Activated CD4-positive, alpha-beta T cell treated with anti-CD3 and anti-CD28 coated beads, Interleukin-10, Interleukin-2, amounts not matched to agents 100 ng/mL and 50 ng/mL, durations not matched to agents 16 hours and 8 hours (primary cell): ENCODE measurements around the gene KIF25.

Experiments
- DNase-seq: peaks from one replicate; pipeline ENCODE4 v3.0.0-alpha.2; 2020

The KIF25 gene

DNA sequence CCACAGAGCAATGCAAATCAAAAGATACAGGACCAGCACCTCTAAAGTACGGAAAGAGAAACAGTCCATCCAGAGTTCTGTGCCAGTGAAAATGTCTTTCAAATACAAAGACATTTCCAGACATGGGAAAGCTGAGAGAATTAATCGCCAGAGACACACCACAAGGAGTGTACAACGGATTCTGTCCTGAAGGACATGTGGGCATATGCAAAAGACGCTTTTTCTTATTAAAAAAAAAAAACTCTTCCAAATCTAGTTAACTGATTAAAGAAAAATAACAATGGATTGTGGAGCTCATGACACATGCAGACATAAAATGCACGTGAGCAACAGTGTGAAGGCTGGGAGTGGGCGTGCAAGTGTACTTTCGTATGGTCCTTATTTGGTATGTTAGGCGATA is 22.8 kb downstream of the KIF25 start:
- DNase-seq = no peak

DNA sequence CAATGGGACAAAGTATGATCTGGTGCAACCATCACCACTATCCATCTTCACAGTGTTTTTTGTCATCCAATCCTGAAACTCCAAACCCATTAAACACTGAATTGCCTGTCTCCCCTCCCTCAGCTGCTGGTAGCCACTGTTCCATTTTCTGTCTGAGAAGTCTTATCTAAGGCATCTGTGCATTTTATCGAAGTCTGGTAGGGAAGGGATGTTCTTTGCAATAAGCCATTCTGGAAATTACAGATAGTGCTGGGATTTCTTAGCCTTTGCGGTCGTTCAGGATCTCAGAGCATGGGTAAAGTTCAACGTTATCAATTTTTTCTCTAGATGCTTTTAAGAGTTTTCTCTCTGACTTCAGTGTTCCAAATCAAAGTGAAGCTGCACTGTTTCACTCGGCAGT is 24.1 kb downstream of the KIF25 start:
- DNase-seq = no peak

GRCh38 chr6:168022488-168023321 is 25.2 kb downstream of the KIF25 start:
- DNase-seq = no peak

- no peak for DNase-seq
These were observed 27.6 kb downstream of the KIF25 start for GRCh38 chr6:168024951-168025510.

DNA sequence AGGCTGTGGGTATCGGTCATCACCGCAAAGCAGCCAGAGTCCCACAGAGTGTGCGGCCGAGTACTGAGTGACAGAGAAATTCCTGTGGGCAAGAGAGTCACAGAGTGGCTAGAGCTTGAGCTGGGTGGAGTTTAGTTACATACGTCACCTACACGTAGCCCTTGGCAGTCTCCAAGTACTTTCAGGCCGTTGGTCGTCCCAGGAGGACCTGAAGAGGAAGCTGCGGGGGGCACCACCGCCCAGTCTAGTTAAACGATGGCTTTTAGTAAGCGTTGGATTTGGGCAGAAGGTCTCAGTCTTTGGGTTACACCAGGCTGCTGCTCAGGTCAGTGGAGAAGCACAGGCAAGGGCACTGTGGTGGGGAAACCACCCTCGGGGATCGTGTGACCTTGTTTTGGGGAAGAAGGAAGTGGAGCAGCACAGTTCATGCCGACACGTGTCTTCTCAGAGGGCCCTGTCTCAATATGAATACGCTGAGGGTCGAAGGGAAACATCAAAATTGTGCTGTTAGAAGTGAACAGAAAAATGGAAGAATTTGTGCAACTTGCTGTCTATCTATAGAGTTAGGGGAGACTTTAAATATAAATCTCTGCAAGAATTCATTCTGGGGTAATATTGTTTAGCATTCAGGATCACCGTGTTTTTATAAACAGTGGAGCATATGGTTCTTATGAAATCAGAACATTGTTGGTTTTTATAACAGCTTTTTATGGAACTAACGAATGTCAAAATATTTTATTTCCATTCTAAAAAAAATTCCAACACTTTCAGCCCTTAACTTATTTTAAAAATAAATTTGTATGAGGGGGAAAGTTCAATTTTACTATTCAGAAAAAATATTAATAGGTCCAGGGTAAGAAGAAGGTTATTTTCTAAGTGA is 28.6 kb downstream of the KIF25 start:
- DNase-seq = no peak

DNA sequence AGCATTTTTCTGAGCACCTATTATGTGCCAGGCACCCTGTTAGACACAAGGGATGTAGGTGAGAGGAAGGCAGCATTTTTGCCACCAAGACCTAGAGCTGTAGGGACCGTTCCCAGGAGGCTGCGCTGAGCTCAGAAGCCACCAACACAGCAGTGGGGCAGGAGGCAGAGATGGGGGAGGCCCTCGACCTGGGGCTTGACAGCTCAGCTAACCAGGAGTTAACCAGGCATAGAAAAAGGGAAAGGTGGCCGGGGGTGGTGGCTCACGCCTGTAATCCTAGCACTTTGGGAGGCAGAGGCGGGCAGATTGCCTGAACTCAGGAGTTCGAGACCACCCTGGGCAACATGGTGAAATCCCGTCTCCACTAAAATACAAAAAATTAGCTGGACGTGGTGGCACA is 29.5 kb downstream of the KIF25 start:
- DNase-seq = no peak

DNA sequence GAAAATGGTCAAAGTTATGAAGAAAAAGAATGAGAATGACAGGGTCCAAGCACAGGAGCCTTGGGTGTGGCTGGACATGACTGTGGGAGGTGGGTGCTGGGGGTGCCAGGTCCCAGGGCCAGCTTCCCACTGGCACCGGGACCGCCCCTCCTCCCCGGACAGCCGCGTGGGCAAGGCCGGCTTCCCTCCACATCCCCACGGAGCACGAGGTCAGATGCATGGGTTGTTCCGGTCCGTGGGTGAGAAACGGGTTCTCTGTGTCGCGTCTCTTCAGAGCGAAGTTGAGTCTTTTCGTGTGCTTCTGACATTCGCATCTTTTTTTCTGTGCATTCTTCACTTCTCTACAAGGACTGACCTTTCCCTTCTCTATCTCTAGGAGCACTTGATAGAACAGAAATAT is 30.1 kb downstream of the KIF25 start:
- DNase-seq = no peak

GRCh38 chr6:168028181-168028580 is 30.7 kb downstream of the KIF25 start:
- no peak for DNase-seq

DNA sequence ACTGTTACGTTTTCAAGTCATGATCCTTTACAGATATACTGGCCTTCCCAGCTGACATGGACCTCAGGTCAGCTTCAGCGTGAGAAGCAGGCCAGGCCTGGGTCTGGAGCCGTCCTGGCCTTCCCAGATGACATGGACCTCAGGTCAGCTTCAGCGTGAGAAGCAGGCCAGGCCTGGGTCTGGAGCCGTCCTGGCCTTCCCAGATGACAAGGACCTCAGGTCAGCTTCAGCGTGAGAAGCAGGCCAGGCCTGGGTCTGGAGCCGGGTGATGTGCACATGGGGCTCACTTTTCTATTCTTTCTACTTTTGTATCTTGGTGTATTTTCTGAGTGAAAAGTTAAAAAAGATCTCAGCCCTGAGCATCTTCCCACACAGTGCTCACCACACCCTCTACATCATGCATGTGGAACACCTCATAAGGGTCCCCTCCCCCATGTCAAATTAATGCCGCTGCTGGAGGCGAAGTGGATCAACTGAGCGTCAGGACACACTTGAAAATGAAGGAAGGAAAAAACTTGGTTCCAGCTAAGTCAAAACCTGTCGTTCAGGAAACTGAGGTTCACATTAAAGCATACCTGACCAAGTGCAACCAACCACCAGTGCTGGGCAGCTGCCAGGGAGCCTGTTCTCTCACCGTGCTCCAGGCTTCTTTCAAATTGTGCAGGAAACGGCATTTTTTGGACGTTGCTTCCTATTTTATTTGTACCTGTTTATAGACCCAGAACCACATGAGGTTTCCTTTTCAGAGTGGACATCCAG is 32.2 kb downstream of the KIF25 start:
- no peak for DNase-seq

DNA sequence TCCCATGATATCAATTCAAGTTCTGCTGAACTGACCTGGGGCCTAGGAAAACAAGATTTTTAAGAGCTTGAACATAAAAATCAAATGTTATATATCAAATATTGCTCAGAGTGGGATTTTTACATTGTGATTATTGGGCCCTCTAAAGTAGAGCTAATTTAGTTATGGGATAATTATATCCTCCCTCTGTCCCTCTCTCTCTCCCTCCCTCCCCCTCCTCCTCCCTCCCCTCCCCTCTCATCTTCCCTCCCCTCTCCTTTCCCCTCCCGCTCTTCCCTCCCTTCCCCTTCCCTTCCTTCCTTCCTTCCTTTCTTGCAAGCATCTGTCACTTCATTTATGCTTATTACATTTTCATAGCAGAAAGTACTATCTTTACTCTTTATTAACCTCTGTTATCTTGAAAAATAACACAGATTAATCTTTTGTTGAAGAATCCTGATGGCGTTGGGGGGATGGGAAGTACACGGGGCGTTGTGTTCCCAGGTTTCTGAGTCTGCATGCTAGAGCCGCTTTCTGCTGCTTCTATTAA is 32.8 kb downstream of the KIF25 start:
- no peak for DNase-seq

DNA sequence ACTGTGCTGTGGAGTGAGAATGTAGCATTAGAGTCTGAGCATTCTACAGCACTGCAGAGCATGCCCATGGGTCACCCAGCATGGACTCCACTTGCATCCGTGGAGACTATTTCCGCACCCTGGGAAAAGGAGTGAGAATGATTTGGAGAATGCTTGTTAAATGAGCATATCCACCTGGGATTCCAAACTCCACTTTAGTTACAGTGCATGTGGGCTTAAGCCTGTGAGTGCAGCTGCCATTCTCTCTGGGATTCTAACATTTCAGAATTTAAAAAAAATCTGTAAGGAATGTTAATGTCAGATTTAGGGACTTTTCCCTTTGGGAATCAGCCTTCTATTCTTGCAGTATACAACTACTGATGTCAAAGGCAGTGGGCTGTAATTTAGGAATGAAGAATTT is 33.4 kb downstream of the KIF25 start:
- DNase-seq = no peak

DNA sequence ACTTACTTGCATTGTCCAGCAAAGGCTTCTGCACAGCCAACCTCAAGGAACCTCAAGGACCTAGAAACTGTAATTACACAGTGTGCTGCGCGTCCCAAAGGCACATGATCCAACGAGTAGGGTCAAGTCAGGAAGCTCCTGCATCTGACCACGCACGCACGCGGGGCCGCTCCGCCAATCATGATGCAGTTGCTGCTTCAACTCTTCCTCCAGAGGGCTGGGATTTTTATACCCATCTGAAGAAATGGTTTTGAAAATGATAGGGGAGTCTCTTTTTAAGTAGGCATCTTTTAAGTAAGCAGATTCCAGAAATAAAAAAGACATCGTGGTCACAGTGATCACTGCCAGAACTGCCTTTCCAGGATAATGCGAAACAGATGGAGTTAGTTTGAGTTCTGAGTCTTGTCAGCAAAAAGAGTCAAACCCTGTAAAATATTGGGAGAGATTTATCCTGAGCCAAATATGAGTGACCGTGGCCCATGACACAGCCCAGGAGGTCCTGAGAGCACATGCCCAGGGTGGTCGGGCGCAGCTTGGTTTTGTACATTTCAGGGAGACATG is 34.0 kb downstream of the KIF25 start:
- DNase-seq = no peak

- no peak for DNase-seq
These were observed 34.7 kb downstream of the KIF25 start for GRCh38 chr6:168032005-168032760.

DNA sequence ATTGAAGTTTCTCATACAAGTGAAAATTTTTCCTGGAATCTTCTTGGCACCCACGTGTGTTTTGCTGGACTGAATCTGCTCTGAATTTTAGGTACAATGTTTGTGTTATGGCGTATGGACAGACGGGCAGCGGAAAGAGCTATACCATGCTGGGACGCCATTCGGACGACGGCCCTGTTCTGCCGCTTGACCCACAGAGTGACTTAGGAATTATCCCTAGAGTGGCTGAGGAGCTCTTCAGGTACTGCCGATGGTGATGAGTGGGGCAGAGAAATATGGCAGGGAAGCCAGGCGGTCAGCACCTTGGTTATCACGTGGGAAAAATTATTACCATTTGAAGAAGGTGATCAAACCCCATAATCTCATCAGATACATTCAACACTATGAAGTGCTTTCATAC is 36.3 kb downstream of the KIF25 start:
- DNase-seq = no peak

DNA sequence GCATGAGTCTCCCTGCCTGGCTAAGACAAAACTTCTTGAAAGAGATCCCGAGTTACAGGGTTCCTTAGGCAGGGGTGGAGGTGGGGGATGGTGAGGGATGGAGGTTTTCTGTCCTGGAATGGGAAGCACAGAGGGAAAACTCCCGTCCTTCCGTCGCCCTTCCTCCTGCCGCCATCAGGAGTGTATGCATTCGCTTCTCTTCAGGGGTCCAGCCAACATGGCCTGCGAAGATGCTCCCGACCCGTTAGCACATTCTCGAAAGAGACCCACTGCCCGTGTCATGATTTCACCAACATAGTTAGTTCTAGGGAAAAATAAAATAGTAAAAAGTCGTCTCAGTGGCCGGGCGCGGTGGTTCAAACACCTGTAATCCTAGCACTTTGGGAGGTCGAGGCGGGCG is 37.1 kb downstream of the KIF25 start:
- no peak for DNase-seq

- no peak for DNase-seq
These were observed 37.7 kb downstream of the KIF25 start for GRCh38 chr6:168035098-168035660.

GRCh38 chr6:168035661-168036545 is 38.4 kb downstream of the KIF25 start:
- no peak for DNase-seq

GRCh38 chr6:168037242-168037641 is 39.8 kb downstream of the KIF25 start:
- DNase-seq = no peak

DNA sequence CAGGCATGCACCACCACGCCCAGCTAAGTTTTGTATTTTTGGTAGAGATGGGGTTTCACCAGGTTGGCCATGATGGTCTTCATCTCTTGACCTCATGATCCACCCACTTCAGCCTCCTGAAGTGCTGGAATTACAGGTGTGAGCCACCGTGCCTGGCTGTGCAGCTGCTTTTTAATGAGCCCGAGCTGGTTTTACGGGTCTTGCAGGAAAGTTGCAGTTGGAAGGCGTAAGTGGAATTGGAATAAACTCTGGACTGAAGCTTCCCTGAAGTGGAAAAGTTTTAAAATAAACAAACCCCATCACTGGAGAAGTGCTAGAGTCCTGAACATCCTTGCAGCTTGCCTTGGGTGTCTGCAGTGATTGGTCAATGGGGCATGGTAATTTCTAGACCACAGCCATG is 40.4 kb downstream of the KIF25 start:
- no peak for DNase-seq

- no peak for DNase-seq
These were observed 41.2 kb downstream of the KIF25 start for GRCh38 chr6:168038576-168039140.
